K562 (cell line): ENCODE results near the gene ERO1B. TPM values are rescaled to one million over a fixed set of nuclear protein-coding genes. Genes with fewer than 3 reads are reported as not detected.

Experiments
- ARID3B ChIP-seq: fragments of 250-450 bp; sonication (Bioruptor Pico); IDR thresholded peaks from 2 replicates; pipeline ENCODE4 v1.4.0; 2020; ENCODE audit warnings: borderline replicate concordance
- ATF1 ChIP-seq, 2 experiments: fragments of 450-650 bp in 1 of 2; IDR thresholded peaks; 2 replicates each; pipeline ENCODE4 v1.6.1; 2016; ENCODE audit warnings: missing compliant biosample characterization in 1 of 2, missing genetic modification characterization in 1 of 2
- BRCA1 ChIP-seq, 2 experiments: fragments of 450-650 bp in 1 of 2; sonication (generic) in 1 of 2; formaldehyde crosslinking in 1 of 2; IDR thresholded peaks; 2 replicates each; pipeline versions ENCODE4 v1.5.0 to v1.6.1; 2017 to 2020; ENCODE audit warnings: mild to moderate bottlenecking in 1 of 2, missing genetic modification reagents in 1 of 2
- CBFA2T3 ChIP-seq: fragments of 450-650 bp; IDR thresholded peaks from 2 replicates; pipeline ENCODE4 v1.6.1; 2017
- EGR1 ChIP-seq: fragments of 450-650 bp; conservative IDR thresholded peaks from 2 replicates; pipeline ENCODE4 v1.6.1; 2017; ENCODE audit warnings: mild to moderate bottlenecking
- ELF4 ChIP-seq: fragments of 450-650 bp; formaldehyde crosslinking; IDR thresholded peaks from 2 replicates; pipeline ENCODE4 v1.4.0; 2022; ENCODE audit warnings: missing genetic modification characterization
- FOXM1 ChIP-seq, 2 experiments: fragments of 450-650 bp in 1 of 2; sonication (generic) in 1 of 2; formaldehyde crosslinking in 1 of 2; IDR thresholded peaks; 2 replicates each; pipeline versions ENCODE4 v1.6.1 to v1.9.0; 2017 to 2022; ENCODE audit warnings: low read depth in 2 of 2, mild to moderate bottlenecking in 2 of 2, missing genetic modification reagents in 1 of 2, moderate library complexity in 1 of 2
- HMBOX1 ChIP-seq: sonication (generic); IDR thresholded peaks from 2 replicates; pipeline ENCODE4 v1.6.1; 2016
- LEF1 ChIP-seq: fragments of 450-650 bp; IDR thresholded peaks from 2 replicates; pipeline ENCODE4 v1.6.1; 2016; ENCODE audit warnings: mild to moderate bottlenecking
- MIER1 ChIP-seq: fragments of 450-650 bp; IDR thresholded peaks from 2 replicates; pipeline ENCODE4 v1.6.1; 2016; ENCODE audit warnings: antibody characterized with exemption, mild to moderate bottlenecking, low read depth
- NFIC ChIP-seq: fragments of 450-650 bp; IDR thresholded peaks from 2 replicates; pipeline ENCODE4 v1.6.1; 2017; ENCODE audit warnings: mild to moderate bottlenecking, inconsistent platforms
- TRIM24 ChIP-seq, 2 experiments: fragments of 450-650 bp; IDR thresholded peaks; 2 replicates each; pipeline ENCODE4 v1.6.1; 2016
- ZHX1 ChIP-seq: fragments of 150-350 bp; conservative IDR thresholded peaks from 2 replicates; pipeline ENCODE4 v1.6.1; 2014; ENCODE audit warnings: low read length
- ZKSCAN8 ChIP-seq: fragments of 200-800 bp; sonication (Bioruptor generic); IDR thresholded peaks from 2 replicates; pipeline ENCODE4 v1.6.1; 2016; ENCODE audit warnings: missing genetic modification characterization, missing compliant biosample characterization
- ZNF239 ChIP-seq: fragments of 250-450 bp; sonication (Bioruptor Pico); IDR thresholded peaks from 2 replicates; pipeline ENCODE4 v1.4.0; 2020; ENCODE audit warnings: mild to moderate bottlenecking
- polyA plus RNA-seq, 8 experiments: library from polyadenylated mRNA; depleted of rRNA in 4 of 8; stranded (reverse) in 5 of 8; unstranded in 3 of 8; fragments of >200 nt; fragmentation: Nextera tagmentation in 2 of 8; fragmentation: Illumina TruSeq in 1 of 8; extraction: Ambion mirVana in 2 of 8; extraction: Trizol in 1 of 8; gene quantifications; 2 replicates each; pipeline versions ENCODE4 v1.2.1 to v1.2.3, GENCODE V29; 2011 to 2014; ENCODE audit warnings: inconsistent platforms in 1 of 8, missing spikeins in 1 of 8
- total RNA-seq, 7 experiments: library from RNA; depleted of rRNA in 6 of 7; stranded (reverse); fragments of >200 nt in 6 of 7; fragmentation: Illumina TruSeq in 2 of 7; extraction: Trizol in 2 of 7; gene quantifications; 2 replicates each; pipeline versions ENCODE4 v1.2.1 to v1.2.3, GENCODE V29; 2011 to 2021; ENCODE audit warnings: low replicate concordance in 1 of 7

ERO1B gene
- total and polyA plus RNA-seq, 9 of the 15 experiments (the other 6 are each of a cell fraction or from before 2014, with no cell fraction given): 0.59 to 6.4 (median 4.2) TPM

- TF ChIP-seq CBFA2T3: peak; percentile 66
- TF ChIP-seq BRCA1 (IDR thresholded peaks at IDR 0.05): no peak
- no peak for TF ChIP-seq BRCA1 (CRISPR knock-in tag; IDR thresholded peaks at IDR 0.05)
- TF ChIP-seq ZHX1: no peak
- TF ChIP-seq EGR1: no peak
- TF ChIP-seq LEF1: peak; percentile 64
- TF ChIP-seq FOXM1 (IDR thresholded peaks at IDR 0.05; ENCODE audit: low read depth): peak; percentile 40; the same call in 1 of the 2 replicates
- no peak for TF ChIP-seq FOXM1 (CRISPR knock-in tag; IDR thresholded peaks at IDR 0.05; ENCODE audit: low read depth)
- peak; percentile 39; the same call in 1 of the 2 replicates for TF ChIP-seq HMBOX1
- no peak for TF ChIP-seq ATF1 (CRISPR knock-in tag; IDR thresholded peaks at IDR 0.05)
- 0 out of 2 replicates have a peak, but pooled peaks have one; percentile 29 for TF ChIP-seq ATF1 (tag; IDR thresholded peaks at IDR 0.05)
- no peak for TF ChIP-seq MIER1
- TF ChIP-seq ZNF239 (CRISPR knock-in tag): peak; percentile 73
- peak; percentile 83; the same call in 1 of the 2 replicates for TF ChIP-seq ELF4
- TF ChIP-seq TRIM24 (IDR thresholded peaks at IDR 0.05): peak; percentile 50 to 69; a peak in 2 of 4 replicates
- TF ChIP-seq NFIC: no peak
- no peak for TF ChIP-seq ARID3B (CRISPR knock-in tag)
- peak; percentile 76; the same call in 1 of the 2 replicates for TF ChIP-seq ZKSCAN8 (CRISPR knock-in tag)
Observed at GRCh38 chr1:236253918-236254637, 27.7 kb downstream of the ERO1B start (continued).
